ENCODE results near the gene AAGAB.

Gene AAGAB

GRCh38 chr15:67168694-67169093, 85.8 kb downstream of the AAGAB start:
- no peak overlapping the region for H3K4me3 ChIP-seq (ENCODE audit: low read depth, low read length)
- no peak for DNase-seq (ENCODE audit: low read depth)
- no peak for TF ChIP-seq MYC (IDR thresholded peaks at IDR 0.05; ENCODE audit: low read depth, low read length)
- TF ChIP-seq CTCF (IDR thresholded peaks at IDR 0.05; ENCODE audit: low read depth, low read length), result no peak
- TF ChIP-seq POLR2A (IDR thresholded peaks at IDR 0.05; ENCODE audit: extremely low read depth, insufficient read length), result no peak
- no peak for TF ChIP-seq MAX (IDR thresholded peaks at IDR 0.05; ENCODE audit: low read depth, low read length)

- no peak for DNase-seq (ENCODE audit: low read depth)
- H3K4me3 ChIP-seq (ENCODE audit: low read depth, low read length), result no peak overlapping the region
- TF ChIP-seq POLR2A (IDR thresholded peaks at IDR 0.05; ENCODE audit: extremely low read depth, insufficient read length), result no peak
- TF ChIP-seq MYC (IDR thresholded peaks at IDR 0.05; ENCODE audit: low read depth, low read length), result no peak
- no peak for TF ChIP-seq CTCF (IDR thresholded peaks at IDR 0.05; ENCODE audit: low read depth, low read length)
- no peak for TF ChIP-seq MAX (IDR thresholded peaks at IDR 0.05; ENCODE audit: low read depth, low read length)
Measured at GRCh38 chr15:67167091-67167490, 87.4 kb downstream of the AAGAB start.

DNA sequence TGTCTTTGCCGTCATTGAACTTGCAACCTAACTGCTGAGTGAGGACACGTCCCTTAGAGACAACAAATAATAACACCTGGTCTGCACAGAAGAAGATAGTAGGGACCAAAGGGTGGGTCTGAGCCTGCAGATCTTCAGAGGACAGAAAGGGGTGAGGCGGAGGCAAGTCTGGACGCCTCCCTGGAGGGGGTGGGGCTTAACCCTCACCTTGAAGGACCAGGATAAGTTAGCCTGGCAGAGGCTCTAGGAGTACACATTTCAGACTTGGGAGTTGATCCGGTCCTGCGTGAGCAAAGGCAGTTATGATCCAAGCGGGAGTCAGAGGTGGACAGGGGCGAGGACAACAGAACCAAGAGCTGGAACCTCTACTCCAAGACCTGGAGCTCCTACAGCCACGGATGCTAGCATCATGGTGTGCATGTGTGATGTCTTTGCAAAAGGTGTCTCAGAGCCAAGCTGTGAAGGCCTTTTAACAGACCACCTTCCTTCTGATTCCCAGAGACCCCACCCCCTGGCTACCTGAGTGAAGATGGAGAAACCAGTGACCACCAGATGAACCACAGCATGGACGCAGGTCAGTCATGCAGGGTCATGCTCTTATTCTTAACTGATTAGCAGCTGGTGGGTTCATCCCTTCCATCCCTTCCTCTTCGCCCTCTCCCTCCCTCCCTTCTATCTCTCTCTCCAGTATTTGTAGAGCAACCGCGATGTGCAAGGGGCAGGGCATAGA, 88.0 kb downstream of the AAGAB start:
- DNase-seq (ENCODE audit: low read depth), result no peak
- no peak overlapping the region for H3K4me3 ChIP-seq (ENCODE audit: low read depth, low read length)
- TF ChIP-seq CTCF (IDR thresholded peaks at IDR 0.05; ENCODE audit: low read depth, low read length) (no peak), MYC (IDR thresholded peaks at IDR 0.05; ENCODE audit: low read depth, low read length) (no peak), MAX (IDR thresholded peaks at IDR 0.05; ENCODE audit: low read depth, low read length) (no peak), POLR2A (IDR thresholded peaks at IDR 0.05; ENCODE audit: extremely low read depth, insufficient read length) (no peak)

DNA sequence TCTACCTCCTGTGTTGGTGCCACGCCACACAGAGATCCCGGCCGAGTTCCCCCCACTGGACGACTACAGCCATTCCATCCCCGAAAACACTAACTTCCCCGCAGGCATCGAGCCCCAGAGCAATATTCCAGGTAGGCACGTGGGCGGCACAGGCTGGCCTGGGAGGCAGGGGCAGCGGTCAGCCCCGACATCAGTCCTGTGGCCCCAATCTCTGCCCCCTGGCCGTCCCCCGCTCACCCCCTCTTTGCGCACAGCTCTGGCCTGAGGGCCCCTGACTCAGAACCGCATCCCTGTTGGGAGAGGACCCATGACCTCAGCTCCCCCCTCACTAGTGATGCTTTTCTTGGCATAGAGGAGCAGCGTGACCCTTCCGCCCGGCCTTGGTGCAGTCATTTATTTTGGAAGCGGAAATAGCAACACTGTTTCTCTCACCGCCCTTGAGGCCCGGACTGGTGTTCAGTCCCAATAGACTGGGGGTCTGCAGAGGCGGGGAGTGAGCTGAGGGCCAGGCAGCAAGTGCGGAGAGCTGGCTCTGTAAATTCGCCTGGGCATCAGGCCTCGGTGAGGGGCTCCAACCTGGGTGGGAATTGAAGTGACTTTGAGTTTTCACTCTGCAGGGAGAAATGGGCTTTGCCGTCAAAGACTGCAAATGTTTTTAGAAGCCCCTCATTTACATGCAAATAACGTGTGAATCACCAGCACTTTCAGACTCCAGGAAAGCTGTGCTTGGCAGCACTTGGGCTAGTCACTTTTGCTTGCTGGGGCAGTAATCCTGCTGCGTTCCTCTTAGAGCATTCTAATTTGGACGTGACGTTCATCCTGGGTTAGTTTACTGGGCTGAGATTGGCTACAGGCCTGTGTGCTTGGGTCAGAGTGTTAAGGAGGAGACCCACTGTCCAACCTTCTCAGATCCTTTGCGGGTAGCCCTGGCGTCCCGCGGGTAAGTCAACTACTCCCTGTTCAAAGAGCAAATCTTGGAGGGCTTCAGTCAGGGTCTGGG, 88.9 kb downstream of the AAGAB start:
- no peak overlapping the region for H3K4me3 ChIP-seq (ENCODE audit: low read depth, low read length)
- no peak for DNase-seq (ENCODE audit: low read depth)
- no peak for TF ChIP-seq POLR2A (IDR thresholded peaks at IDR 0.05; ENCODE audit: extremely low read depth, insufficient read length)
- TF ChIP-seq CTCF (IDR thresholded peaks at IDR 0.05; ENCODE audit: low read depth, low read length), result no peak
- TF ChIP-seq MYC (IDR thresholded peaks at IDR 0.05; ENCODE audit: low read depth, low read length), result no peak
- no peak for TF ChIP-seq MAX (IDR thresholded peaks at IDR 0.05; ENCODE audit: low read depth, low read length)

DNA sequence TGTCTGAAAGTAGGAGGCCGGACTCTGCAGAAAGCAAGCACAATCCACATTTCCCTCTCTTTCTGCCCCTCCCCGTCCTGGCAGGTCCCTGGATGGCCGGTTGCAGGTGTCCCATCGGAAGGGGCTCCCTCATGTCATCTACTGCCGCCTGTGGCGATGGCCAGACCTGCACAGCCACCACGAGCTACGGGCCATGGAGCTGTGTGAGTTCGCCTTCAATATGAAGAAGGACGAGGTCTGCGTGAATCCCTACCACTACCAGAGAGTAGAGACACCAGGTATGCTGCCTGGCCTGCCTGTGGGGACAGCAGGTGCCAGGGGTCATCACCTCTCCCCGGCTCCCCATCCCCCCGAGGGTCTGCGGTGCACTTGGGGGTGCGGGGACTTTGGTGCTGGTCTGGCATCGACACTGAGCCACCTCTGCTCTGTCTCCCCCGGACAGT, 89.6 kb downstream of the AAGAB start:
- TF ChIP-seq MYC (IDR thresholded peaks at IDR 0.05; ENCODE audit: low read depth, low read length) (no peak), CTCF (IDR thresholded peaks at IDR 0.05; ENCODE audit: low read depth, low read length) (no peak)
- no peak for DNase-seq (ENCODE audit: low read depth)
- no peak overlapping the region for H3K4me3 ChIP-seq (ENCODE audit: low read depth, low read length)
